COLO668 (cell line): ENCODE data around the gene THAP3.

Experiments
- DNase-seq: peaks from one replicate; lab custom pipeline; 2025; ENCODE audit not compliant: unreplicated experiment; lab: John Stamatoyannopoulos, UW

Gene THAP3

GRCh38 chr1:6624710-6625583, at the start of gene THAP3:
Gene THAP3, plus strand, starts transcription at chr1:6624868. Its CDS starts 351 bp downstream, at chr1:6625219.
- peak; percentile 98 for DNase-seq

DNA sequence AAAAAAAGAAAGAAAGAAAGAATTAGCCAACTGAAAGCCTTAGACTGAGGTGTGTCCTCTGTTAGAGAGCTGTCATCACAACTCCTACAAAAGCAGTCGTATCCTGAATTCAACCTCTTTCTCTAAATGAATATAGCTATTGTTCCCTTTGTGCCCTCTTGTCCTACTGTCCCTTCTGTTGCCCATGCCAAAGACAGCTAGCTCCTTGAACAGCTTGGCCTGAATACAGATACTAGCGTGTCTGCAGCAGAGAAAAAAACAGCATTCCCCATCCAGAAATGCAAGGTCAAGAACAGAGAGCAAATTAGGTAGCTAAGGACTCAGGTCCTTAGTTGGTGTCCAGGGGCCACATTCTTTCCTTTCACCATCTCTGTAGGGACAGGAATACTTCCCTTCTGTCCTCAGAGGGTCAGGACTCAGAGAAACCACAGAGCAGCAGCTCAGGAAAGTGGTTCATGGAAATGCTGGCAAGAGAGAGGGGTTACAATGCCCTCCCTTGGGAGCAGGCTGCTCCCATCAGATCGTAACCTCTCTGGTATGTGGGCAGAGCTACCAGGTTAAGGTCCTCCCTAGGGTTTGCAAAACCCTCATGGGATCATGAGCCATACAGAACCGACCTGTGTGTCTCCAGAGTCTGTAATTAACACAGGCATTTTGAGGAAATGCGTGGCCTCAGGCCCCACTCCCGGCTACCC, 46.7 kb upstream of the THAP3 start:
- DNase-seq = no peak

- DNase-seq = no peak
Measured at GRCh38 chr1:6578624-6579373, 45.9 kb upstream of the THAP3 start.

DNA sequence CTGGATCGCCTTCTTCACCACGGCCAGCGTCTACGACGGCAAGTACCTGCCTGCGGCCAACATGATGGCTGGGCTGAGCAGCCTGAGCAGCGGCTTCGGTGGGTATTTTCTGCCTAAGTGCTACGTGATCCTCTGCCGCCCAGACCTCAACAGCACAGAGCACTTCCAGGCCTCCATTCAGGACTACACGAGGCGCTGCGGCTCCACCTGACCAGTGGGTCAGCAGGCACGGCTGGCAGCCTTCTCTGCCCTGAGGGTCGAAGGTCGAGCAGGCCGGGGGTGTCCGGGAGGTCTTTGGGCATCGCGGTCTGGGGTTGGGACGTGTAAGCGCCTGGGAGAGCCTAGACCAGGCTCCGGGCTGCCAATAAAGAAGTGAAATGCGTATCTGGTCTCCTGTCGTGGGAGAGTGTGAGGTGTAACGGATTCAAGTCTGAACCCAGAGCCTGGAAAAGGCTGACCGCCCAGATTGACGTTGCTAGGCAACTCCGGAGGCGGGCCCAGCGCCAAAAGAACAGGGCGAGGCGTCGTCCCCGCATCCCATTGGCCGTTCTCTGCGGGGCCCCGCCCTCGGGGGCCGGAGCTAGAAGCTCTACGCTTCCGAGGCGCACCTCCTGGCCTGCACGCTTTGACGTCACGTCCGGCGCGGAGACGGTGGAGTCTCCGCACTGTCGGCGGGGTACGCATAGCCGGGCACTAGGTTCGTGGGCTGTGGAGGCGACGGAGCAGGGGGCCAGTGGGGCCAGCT, 45.1 kb upstream of the THAP3 start, which contains the start of gene ZBTB48:
ZBTB48 (plus strand) TSS at position 621 of the 745 bp plus-strand sequence. CDS start 616 bp downstream, outside the sequence.
- peak; percentile 100 for DNase-seq

GRCh38 chr1:6580119-6580592, 44.5 kb upstream of the THAP3 start:
- no peak for DNase-seq

- DNase-seq = no peak
Measured at GRCh38 chr1:6580593-6581409, 43.9 kb upstream of the THAP3 start.

DNA sequence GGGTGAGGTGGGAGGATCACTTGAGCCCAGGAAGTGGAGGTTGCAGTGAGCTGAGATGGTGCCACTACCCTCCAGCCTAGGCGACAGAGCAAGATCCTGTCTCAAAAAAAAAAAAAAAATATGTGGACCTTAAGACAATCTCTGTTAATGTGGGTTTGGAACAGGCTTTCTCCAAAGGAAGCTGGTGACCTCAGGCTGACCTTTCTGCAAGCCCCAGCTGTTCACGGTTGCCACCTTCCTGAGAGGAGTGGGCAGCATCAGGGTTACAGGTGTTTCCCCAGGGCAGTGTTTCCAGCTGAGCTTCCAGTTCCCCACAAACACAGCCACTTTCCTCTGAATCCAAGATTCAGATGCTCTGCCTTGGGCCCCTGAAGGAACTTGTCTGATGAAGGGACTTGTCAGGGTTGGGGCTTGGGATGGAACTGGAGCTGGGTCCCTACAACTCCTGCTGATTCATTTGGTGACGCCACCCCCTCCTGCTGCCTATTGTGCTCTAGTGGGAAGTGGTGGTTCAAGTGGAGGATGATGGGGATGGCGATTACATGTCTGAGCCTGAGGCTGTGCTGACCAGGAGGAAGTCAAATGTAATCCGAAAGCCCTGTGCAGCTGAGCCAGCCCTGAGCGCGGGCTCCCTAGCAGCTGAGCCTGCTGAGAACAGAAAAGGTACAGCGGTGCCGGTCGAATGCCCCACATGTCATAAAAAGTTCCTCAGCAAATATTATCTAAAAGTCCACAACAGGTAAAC, 42.9 kb upstream of the THAP3 start:
- peak; percentile 89 for DNase-seq

DNA sequence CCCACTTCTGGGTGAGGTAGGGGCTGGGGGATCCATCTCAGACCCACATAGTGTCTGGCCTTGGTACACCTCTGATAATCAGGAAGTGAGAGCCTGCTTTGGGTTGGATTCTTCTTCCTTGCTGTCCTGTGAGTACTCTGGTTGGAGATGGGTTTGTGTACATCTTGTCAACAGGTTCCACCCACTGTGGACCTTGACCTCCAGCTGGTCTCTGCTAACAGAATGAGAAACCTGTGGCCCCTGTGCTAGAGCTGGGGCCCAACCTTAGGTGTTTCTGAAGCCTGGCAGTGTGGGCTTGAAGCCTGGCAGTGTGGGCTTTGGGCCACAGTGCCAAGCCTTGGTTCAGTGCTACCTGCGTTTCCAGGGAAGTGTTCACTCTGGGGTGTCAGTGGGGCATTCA, 42.3 kb upstream of the THAP3 start:
- DNase-seq = peak; percentile 97

DNA sequence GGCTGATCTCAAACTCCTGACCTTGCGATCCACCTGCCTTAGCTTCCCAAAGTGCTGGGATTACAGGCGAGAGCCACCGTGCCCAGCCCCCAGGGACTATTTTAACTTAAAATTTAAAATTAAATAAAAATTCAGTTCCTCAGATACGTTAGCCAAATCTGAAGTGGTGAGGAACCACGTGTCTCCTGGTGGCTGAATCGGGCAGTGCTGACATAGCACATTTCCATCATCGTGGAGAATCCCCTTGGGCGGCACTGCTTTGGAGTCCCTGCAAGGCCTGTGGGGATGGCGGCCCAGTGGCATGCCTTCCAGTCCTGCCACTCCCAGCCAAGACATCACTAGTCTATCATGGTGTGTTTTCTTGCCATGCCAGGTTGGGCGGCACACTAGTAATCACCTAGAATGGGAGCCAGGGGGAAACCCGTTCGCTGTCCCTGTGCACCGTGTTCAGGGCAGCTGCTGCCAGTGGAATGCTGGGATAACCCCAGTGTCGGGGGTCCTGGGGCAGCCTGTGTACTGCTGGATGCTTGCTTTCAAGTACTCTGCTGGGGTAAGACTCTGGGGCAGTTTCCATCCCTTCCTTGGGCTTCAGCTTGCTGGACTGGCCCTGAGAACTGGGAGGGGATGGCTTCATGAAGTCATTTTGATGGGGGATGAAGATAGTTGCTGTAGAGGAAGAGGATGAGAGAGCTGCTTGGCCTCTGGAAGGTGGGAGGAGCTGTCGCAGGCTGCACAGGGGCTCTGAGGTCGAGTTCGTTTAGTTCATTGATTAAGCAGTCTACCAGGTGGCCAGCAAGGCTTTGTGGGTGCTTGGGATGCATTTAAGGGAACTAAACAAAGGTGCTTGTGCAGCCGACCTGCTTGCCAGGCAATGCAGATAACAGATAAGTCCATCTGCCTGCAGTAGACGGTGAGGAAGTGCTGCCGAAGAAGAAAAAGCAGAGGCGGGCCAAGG, 40.3 kb upstream of the THAP3 start:
- DNase-seq = no peak

DNA sequence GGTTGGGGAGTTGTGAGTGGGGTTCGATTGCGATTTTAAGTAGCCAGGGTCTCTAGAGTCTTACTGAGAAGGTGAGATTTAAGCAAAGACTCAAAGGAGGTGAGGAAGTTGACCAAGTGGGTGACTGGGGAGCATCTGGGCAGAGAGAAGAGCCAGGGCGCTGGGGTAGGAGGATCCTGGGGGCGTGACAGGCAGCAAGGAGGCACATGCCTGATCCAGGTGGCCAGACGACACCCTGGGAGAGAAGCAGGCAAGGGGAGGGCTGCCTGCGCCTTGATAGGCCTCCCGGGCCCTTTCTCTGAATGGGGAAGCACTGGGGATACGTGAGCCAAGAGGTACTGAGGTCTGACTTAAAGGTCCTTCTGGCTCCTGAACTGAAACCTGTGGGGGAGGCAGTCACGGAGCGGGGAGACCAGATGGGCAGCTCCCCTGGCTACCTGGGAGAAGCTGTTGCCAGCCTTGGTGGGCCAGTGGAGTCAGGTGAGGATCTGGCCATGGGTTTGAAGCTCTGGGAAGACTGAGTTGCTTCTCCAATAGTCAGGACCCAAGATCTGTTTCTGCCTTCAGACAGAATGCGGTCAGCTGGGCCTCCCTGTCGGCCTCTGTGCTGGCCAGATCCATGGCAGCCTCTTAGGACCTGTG, 39.5 kb upstream of the THAP3 start:
- no peak for DNase-seq

- no peak for DNase-seq
Measured at GRCh38 chr1:6585841-6586240, 38.8 kb upstream of the THAP3 start.

GRCh38 chr1:6586404-6586816, 38.3 kb upstream of the THAP3 start:
- DNase-seq = no peak

DNA sequence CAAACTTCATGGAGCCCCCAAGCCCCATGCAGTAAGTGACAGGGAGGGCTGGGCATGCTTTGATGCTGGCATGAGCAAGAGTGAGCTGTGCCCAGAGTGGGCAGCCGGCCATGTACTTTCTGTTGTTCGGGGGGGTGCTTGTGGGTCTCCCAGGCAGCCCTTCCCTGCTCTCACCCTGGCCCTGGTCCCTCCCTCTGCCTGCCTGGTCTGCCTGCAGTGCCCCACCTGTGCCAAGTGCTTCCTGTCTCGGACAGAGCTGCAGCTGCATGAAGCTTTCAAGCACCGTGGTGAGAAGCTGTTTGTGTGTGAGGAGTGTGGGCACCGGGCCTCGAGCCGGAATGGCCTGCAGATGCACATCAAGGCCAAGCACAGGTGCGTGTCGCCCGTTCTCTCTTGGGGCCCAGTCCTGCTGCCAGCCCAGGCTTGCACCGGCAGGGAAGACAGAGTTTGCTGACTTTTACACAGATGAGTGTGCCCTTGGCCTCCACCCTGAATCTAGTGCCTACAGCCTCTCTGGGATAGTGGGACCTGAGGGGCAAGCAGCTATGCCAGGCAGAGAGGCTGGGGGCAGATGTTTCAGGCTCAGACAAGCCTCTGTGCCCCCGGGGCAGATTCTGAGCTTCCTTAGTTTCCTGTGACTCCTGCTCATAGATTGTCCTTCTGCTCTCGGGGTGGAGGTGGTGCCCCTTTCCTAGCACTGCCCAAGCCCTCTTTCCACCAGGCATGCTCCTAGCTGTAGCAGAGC, 37.2 kb upstream of the THAP3 start:
- DNase-seq = no peak

DNA sequence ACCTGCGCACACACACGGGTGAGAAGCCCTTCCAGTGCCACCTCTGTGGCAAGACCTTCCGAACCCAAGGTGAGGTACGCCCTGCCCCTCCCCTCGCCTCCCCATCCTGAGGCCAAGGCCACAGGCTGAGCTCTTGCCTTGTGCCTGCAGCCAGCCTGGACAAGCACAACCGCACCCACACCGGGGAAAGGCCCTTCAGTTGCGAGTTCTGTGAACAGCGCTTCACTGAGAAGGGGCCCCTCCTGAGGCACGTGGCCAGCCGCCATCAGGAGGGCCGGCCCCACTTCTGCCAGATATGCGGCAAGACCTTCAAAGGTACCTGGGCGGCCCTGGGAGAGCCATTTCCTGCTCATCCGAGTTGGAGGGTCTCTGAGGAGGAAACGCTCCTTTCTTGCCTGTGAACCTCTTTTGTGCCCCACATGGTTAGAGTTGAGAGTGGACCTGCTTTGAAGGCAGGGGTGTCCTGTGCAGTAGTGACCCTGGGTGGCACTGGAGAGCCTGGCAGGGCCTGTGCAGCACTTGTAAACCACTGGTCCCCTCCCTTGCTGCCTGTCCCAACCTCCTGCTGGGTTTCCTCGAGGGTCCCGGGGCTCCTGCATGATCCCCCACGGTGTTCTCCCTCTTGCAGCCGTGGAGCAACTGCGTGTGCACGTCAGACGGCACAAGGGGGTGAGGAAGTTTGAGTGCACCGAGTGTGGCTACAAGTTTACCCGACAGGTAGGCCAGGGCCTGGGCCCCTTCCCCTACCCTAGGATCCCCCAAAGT, 36.4 kb upstream of the THAP3 start:
- DNase-seq = no peak

GRCh38 chr1:6588893-6589520, 35.7 kb upstream of the THAP3 start:
- no peak for DNase-seq

- DNase-seq = no peak
Measured at GRCh38 chr1:6590046-6590445, 34.6 kb upstream of the THAP3 start.
